HEK293T (cell line): ENCODE results near the gene SH3RF1.

ENCODE experiments used
- ELF4 ChIP-seq: fragments of 450-650 bp; IDR thresholded peaks from 2 replicates; pipeline ENCODE4 v1.6.1; 2017; ENCODE audit warnings: antibody characterized with exemption
- FOXK2 ChIP-seq: fragments of 450-650 bp; IDR thresholded peaks from 2 replicates; pipeline ENCODE4 v1.6.1; 2016; ENCODE audit warnings: mild to moderate bottlenecking
- FOXM1 ChIP-seq: fragments of 450-650 bp; IDR thresholded peaks from 2 replicates; pipeline ENCODE4 v1.6.1; 2017; ENCODE audit warnings: mild to moderate bottlenecking, borderline replicate concordance
- NFRKB ChIP-seq: fragments of 450-650 bp; IDR thresholded peaks from 2 replicates; pipeline ENCODE4 v1.6.1; 2016; ENCODE audit warnings: mild to moderate bottlenecking, moderate library complexity
- PKNOX1 ChIP-seq: fragments of 450-650 bp; IDR thresholded peaks from 2 replicates; pipeline ENCODE4 v1.6.1; 2016
- SP1 ChIP-seq: fragments of 450-650 bp; IDR thresholded peaks from 2 replicates; pipeline ENCODE4 v1.6.1; 2017
- SUZ12 ChIP-seq: fragments of 450-650 bp; IDR thresholded peaks from 2 replicates; pipeline ENCODE4 v1.6.1; 2016; ENCODE audit warnings: mild to moderate bottlenecking
- TARDBP ChIP-seq: fragments of 450-650 bp; IDR thresholded peaks from 2 replicates; pipeline ENCODE4 v1.6.1; 2016

- TF ChIP-seq SP1 (no peak), SUZ12 (no peak), FOXM1 (no peak), TARDBP (no peak), NFRKB (no peak), FOXK2 (no peak), PKNOX1 (no peak), ELF4 (no peak)
Observed at GRCh38 chr4:169131556-169132208, 139.1 kb downstream of the SH3RF1 start.
